ENCODE measurements around the gene PLEKHM3.

The PLEKHM3 gene

DNA sequence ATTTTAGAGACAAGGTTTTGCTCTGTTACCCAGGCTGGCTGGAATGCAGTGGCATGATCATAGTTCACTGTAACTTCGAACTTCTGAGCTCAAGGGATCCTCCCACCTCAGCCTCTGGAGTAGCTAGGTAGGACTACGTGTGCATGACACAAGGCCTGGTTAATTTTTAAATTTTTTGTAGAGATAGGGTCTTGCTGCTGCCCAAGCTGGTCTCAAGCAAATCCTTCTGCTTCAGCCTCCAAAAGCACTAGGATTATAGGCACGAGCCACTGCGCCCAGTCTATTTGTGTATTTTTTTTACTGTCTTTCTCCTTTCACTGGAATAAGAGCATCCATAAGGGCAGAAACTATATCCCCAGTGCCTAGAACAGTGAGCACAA is 89.3 kb downstream of the PLEKHM3 start:
- peaks cover 0 to under 1% of the 10 kb centered on the region in 2 experiments for H3K36me3 ChIP-seq (ENCODE audit: control insufficient read depth in 1 of 2, insufficient read depth in 2 of 2, low read depth in 1 of 2, low read length in 2 of 2)

DNA sequence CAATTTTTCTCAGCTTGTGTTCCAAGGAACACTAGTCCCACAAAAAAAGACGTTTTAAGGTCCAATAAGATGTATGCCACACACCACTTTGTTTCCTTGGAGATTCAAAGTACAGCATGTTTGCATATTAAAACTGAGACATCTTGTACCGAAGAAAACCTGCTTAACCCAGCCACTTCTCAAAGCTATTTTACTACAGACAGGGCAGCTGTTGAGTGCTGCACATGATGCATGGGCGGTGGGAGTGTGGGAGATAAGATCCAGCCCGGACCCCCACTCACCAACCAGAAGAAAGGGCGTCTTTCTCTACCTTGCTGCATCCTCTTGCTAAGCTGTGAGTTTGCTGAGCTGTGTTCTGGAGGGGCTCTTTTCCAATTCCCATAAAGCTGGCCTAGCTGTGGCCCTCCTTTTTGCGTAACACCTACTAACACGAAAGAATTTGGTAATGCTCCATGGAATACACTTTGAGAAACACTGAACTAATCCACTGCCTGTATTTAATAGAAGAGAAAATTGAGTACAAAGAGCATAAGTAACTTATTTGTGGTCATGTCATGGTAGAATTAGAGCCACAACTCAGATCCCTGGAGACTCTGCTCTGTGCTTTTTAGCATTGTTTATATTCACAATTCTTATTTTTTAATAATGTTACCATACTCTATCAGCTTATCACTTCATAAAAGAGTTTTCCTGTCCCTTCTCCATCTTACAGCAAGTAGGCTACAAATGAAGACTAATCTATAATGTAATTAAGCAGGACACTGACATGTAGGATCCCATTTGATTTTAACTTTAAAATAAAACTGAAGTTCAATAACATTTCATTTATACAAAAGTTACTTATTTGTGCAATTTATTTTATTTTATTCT is 90.0 kb downstream of the PLEKHM3 start:
- Histone ChIP-seq H3K9me3 (ENCODE audit: control insufficient read depth, low read length) (no peaks in the 10 kb centered on the region), H3K4ac (ENCODE audit: low read depth in 1 of 2, low read length in 2 of 2) (no peak overlapping the region), H4K8ac (ENCODE audit: low read length) (no peak overlapping the region), H3K36me3 (ENCODE audit: control insufficient read depth in 1 of 2, insufficient read depth in 2 of 2, low read depth in 1 of 2, low read length in 2 of 2) (peaks cover 0 to 5% of the 10 kb centered on the region in 2 experiments), H3K4me1 (ENCODE audit: control insufficient read depth, insufficient read depth, low read depth, low read length) (peaks cover 3% of the 10 kb centered on the region), H3K14ac (ENCODE audit: low read length in 2 of 2) (no peak overlapping the region), H3K23ac (ENCODE audit: low read length in 2 of 2) (no peak overlapping the region), H2BK12ac (ENCODE audit: low read length in 2 of 2) (no peak overlapping the region), H2BK5ac (ENCODE audit: low read depth, low read length, poor library complexity, severe bottlenecking) (no peak overlapping the region), H3K79me1 (replicated peaks; ENCODE audit: low read length, poor library complexity, severe bottlenecking) (no peaks in the 10 kb centered on the region), H3K4me3 (ENCODE audit: insufficient read depth in 1 of 2, low read depth in 1 of 2, low read length in 2 of 2) (no peak overlapping the region), H2AFZ (ENCODE audit: low read depth, low read length) (no peak overlapping the region), H2BK15ac (ENCODE audit: low read depth, poor library complexity, severe bottlenecking) (no peak overlapping the region), H2AK5ac (ENCODE audit: low read length, severe bottlenecking) (no peak overlapping the region), H3K9ac (ENCODE audit: low read length) (no peak overlapping the region), H3K27ac (ENCODE audit: low read length, poor library complexity, severe bottlenecking) (no peak overlapping the region), H3K4me2 (ENCODE audit: low read length, poor library complexity, severe bottlenecking) (no peak overlapping the region), H3K27me3 (ENCODE audit: control insufficient read depth in 1 of 2, insufficient read depth in 1 of 2, low read length in 2 of 2) (no peaks in the 10 kb centered on the region), H4K91ac (ENCODE audit: low read length) (no peak overlapping the region), H2BK120ac (ENCODE audit: low read depth, low read length) (no peak overlapping the region), H3K18ac (ENCODE audit: low read depth in 1 of 2, low read length in 2 of 2) (no peak overlapping the region)
- no peak for DNase-seq
- WGBS, result 81% methylated on average over 4 of the region's 7 CpGs

More for the DNA sequence above, 89.3 kb downstream of the PLEKHM3 start:
- no peak overlapping the region for H2BK120ac ChIP-seq (ENCODE audit: low read depth, low read length)
- H4K8ac ChIP-seq (ENCODE audit: low read length), result no peak overlapping the region
- H3K4me3 ChIP-seq (ENCODE audit: insufficient read depth in 1 of 2, low read depth in 1 of 2, low read length in 2 of 2), result no peak overlapping the region
- H3K4me1 ChIP-seq (ENCODE audit: control insufficient read depth, insufficient read depth, low read depth, low read length), result peaks cover 3% of the 10 kb centered on the region
- H2BK5ac ChIP-seq (ENCODE audit: low read depth, low read length, poor library complexity, severe bottlenecking), result no peak overlapping the region
- no peak overlapping the region for H3K14ac ChIP-seq (ENCODE audit: low read length in 2 of 2)
- WGBS, result 94% methylated on average over 4 of the region's 4 CpGs
- H3K79me1 ChIP-seq (replicated peaks; ENCODE audit: low read length, poor library complexity, severe bottlenecking), result no peaks in the 10 kb centered on the region
- no peak overlapping the region for H3K18ac ChIP-seq (ENCODE audit: low read depth in 1 of 2, low read length in 2 of 2)
- no peak for DNase-seq
- H2AFZ ChIP-seq (ENCODE audit: low read depth, low read length), result no peak overlapping the region
- H3K9me3 ChIP-seq (ENCODE audit: control insufficient read depth, low read length), result no peaks in the 10 kb centered on the region
- no peak overlapping the region for H3K4ac ChIP-seq (ENCODE audit: low read depth in 1 of 2, low read length in 2 of 2)
- no peak overlapping the region for H2BK15ac ChIP-seq (ENCODE audit: low read depth, poor library complexity, severe bottlenecking)
- no peak overlapping the region for H3K9ac ChIP-seq (ENCODE audit: low read length)
- H4K91ac ChIP-seq (ENCODE audit: low read length), result no peak overlapping the region
- H2BK12ac ChIP-seq (ENCODE audit: low read length in 2 of 2), result no peak overlapping the region
- H3K4me2 ChIP-seq (ENCODE audit: low read length, poor library complexity, severe bottlenecking), result no peak overlapping the region
- H2AK5ac ChIP-seq (ENCODE audit: low read length, severe bottlenecking), result no peak overlapping the region
- H3K27ac ChIP-seq (ENCODE audit: low read length, poor library complexity, severe bottlenecking), result no peak overlapping the region
- no peaks in the 10 kb centered on the region for H3K27me3 ChIP-seq (ENCODE audit: control insufficient read depth in 1 of 2, insufficient read depth in 1 of 2, low read length in 2 of 2)
- no peak overlapping the region for H3K23ac ChIP-seq (ENCODE audit: low read length in 2 of 2)

DNA sequence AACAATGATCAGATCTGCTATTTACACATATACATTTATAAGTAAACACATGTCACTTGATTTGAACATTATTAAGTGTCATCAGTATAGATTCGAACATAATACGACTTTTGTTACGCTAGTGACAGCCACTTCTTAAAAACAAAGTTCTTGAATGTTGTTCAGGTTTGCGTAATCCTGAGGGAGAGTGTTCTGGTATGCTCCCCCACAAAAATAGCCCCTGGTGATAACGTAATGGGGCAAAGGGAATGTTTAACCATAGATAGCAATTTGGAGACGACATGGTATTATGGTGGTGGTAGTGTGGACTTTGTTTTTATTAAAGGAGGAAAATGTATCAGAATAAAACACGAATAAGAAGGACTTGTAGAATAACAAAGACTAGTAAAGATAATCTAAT is 90.6 kb downstream of the PLEKHM3 start:
- Histone ChIP-seq H3K18ac (ENCODE audit: low read depth in 1 of 2, low read length in 2 of 2) (no peak overlapping the region), H2BK15ac (ENCODE audit: low read depth, poor library complexity, severe bottlenecking) (no peak overlapping the region), H3K27ac (ENCODE audit: low read length, poor library complexity, severe bottlenecking) (no peak overlapping the region), H3K23ac (ENCODE audit: low read length in 2 of 2) (no peak overlapping the region), H2BK12ac (ENCODE audit: low read length in 2 of 2) (no peak overlapping the region), H3K14ac (ENCODE audit: low read length in 2 of 2) (no peak overlapping the region), H4K8ac (ENCODE audit: low read length) (no peak overlapping the region), H3K4me2 (ENCODE audit: low read length, poor library complexity, severe bottlenecking) (no peak overlapping the region), H3K4ac (ENCODE audit: low read depth in 1 of 2, low read length in 2 of 2) (no peak overlapping the region), H2BK5ac (ENCODE audit: low read depth, low read length, poor library complexity, severe bottlenecking) (no peak overlapping the region), H2AFZ (ENCODE audit: low read depth, low read length) (no peak overlapping the region), H2AK5ac (ENCODE audit: low read length, severe bottlenecking) (no peak overlapping the region), H3K36me3 (ENCODE audit: control insufficient read depth in 1 of 2, insufficient read depth in 2 of 2, low read depth in 1 of 2, low read length in 2 of 2) (peaks cover 0 to 5% of the 10 kb centered on the region in 2 experiments), H2BK120ac (ENCODE audit: low read depth, low read length) (no peak overlapping the region), H3K9ac (ENCODE audit: low read length) (no peak overlapping the region), H3K79me1 (replicated peaks; ENCODE audit: low read length, poor library complexity, severe bottlenecking) (no peaks in the 10 kb centered on the region), H3K4me1 (ENCODE audit: control insufficient read depth, insufficient read depth, low read depth, low read length) (peaks cover 3% of the 10 kb centered on the region), H3K9me3 (ENCODE audit: control insufficient read depth, low read length) (no peaks in the 10 kb centered on the region), H3K4me3 (ENCODE audit: insufficient read depth in 1 of 2, low read depth in 1 of 2, low read length in 2 of 2) (no peak overlapping the region), H4K91ac (ENCODE audit: low read length) (no peak overlapping the region), H3K27me3 (ENCODE audit: control insufficient read depth in 1 of 2, insufficient read depth in 1 of 2, low read length in 2 of 2) (no peaks in the 10 kb centered on the region)
- WGBS, result 86% methylated on average over 6 of the region's 7 CpGs
- DNase-seq, result no peak

DNA sequence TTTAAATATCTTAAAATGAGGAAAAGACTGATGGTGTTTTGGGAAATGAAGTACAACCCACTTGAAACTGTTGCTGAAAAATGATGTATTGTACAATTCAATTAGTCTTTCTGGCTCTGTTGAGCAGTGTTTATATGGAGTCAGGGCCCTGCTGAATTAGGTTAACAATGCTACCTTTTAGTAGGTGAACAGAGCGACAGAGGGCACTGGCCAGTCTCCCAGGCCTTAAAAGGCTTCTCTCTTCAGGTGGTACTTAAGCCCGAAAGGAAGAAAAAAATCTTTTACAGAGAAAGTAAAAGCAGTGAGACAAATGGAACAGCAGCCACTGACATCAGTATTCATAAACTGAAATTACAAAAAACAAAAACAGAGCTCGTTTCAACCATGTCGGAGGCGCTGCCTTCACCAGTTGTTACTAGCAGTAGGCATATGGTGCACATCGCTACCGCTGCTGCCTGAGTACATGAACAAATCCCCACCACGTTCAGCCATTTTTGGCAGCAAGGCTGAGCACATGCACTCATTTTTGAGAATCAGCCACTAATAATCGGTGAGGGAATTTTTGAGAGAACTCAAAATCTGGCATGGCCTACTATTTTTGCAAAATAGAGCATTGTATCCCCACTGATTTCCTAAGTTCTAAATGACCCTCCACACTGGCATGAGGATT is 91.8 kb downstream of the PLEKHM3 start:
- peaks cover 0 to 5% of the 10 kb centered on the region in 2 experiments for H3K36me3 ChIP-seq (ENCODE audit: control insufficient read depth in 1 of 2, insufficient read depth in 2 of 2, low read depth in 1 of 2, low read length in 2 of 2)
- H3K27ac ChIP-seq (ENCODE audit: low read length, poor library complexity, severe bottlenecking), result no peak overlapping the region
- no peak overlapping the region for H2AFZ ChIP-seq (ENCODE audit: low read depth, low read length)
- H3K14ac ChIP-seq (ENCODE audit: low read length in 2 of 2), result no peak overlapping the region
- no peak overlapping the region for H2AK5ac ChIP-seq (ENCODE audit: low read length, severe bottlenecking)
- no peaks in the 10 kb centered on the region for H3K27me3 ChIP-seq (ENCODE audit: control insufficient read depth in 1 of 2, insufficient read depth in 1 of 2, low read length in 2 of 2)
- no peaks in the 10 kb centered on the region for H3K9me3 ChIP-seq (ENCODE audit: control insufficient read depth, low read length)
- H3K4me2 ChIP-seq (ENCODE audit: low read length, poor library complexity, severe bottlenecking), result no peak overlapping the region
- H4K8ac ChIP-seq (ENCODE audit: low read length), result no peak overlapping the region
- no peak for DNase-seq
- no peak overlapping the region for H2BK12ac ChIP-seq (ENCODE audit: low read length in 2 of 2)
- no peak overlapping the region for H2BK15ac ChIP-seq (ENCODE audit: low read depth, poor library complexity, severe bottlenecking)
- no peak overlapping the region for H3K4me3 ChIP-seq (ENCODE audit: insufficient read depth in 1 of 2, low read depth in 1 of 2, low read length in 2 of 2)
- H3K23ac ChIP-seq (ENCODE audit: low read length in 2 of 2), result no peak overlapping the region
- no peak overlapping the region for H3K4ac ChIP-seq (ENCODE audit: low read depth in 1 of 2, low read length in 2 of 2)
- H3K9ac ChIP-seq (ENCODE audit: low read length), result no peak overlapping the region
- no peak overlapping the region for H4K91ac ChIP-seq (ENCODE audit: low read length)
- H3K79me1 ChIP-seq (replicated peaks; ENCODE audit: low read length, poor library complexity, severe bottlenecking), result no peaks in the 10 kb centered on the region
- no peak overlapping the region for H2BK120ac ChIP-seq (ENCODE audit: low read depth, low read length)
- H3K18ac ChIP-seq (ENCODE audit: low read depth in 1 of 2, low read length in 2 of 2), result no peak overlapping the region
- H3K4me1 ChIP-seq (ENCODE audit: control insufficient read depth, insufficient read depth, low read depth, low read length), result peaks cover 3% of the 10 kb centered on the region
- 85% methylated on average over 9 of the region's 9 CpGs for WGBS
- H2BK5ac ChIP-seq (ENCODE audit: low read depth, low read length, poor library complexity, severe bottlenecking), result no peak overlapping the region
